GM12801 (cell line): ENCODE measurements around the gene CLSTN3.

ENCODE experiments used
- CTCF ChIP-seq: IDR thresholded peaks from one replicate; pipeline ENCODE4 v1.5.1; 2011; ENCODE audit warnings: control low read depth; ENCODE audit not compliant: insufficient read length; ENCODE audit errors: extremely low read depth

CLSTN3 gene

GRCh38 chr12:7108003-7108795, 22.0 kb upstream of the CLSTN3 start:
- TF ChIP-seq CTCF: no peak

DNA sequence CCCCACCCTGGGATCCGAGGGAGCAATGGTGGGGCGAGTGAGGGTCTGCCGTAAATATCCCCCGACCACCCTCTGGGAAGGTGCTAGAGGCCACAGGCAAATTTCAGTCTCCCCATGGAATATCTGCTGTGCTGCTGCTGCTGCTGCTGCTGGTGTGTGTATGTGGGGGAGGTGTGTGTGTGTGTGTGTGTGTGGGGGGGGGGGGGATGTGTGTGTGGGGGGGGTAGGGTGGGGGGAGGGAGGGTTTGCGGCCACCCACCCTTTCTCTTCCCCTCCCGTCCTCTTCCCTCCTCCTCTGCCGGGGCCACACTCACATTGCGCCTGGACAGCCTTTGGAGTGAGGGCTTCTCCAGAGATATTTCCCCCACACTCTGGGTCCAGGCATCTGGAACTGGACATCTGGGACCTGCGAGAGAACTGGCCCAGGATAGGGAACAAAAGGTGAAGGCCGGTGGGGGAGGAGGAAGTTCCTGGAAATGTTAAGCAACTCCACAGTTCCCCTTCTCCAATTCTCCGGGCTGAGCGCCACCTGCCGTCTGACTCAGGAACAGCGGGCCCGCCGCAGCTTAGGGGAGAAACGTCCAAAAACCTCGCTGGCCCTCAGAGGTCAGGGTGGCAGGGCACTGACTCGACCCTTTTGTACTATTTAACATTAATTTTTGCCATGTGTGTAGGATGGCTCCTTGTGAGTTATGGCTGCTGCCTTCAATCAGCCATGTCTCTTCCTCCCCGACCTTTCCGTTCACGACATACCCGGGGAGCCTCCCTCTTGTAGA, 21.2 kb upstream of the CLSTN3 start, which contains the start of gene C1RL:
Gene C1RL (minus strand): TSS at position 419 of the 776 bp plus-strand sequence. CDS start 34 bp downstream, at position 385.
- peak; percentile 48 for TF ChIP-seq CTCF

DNA sequence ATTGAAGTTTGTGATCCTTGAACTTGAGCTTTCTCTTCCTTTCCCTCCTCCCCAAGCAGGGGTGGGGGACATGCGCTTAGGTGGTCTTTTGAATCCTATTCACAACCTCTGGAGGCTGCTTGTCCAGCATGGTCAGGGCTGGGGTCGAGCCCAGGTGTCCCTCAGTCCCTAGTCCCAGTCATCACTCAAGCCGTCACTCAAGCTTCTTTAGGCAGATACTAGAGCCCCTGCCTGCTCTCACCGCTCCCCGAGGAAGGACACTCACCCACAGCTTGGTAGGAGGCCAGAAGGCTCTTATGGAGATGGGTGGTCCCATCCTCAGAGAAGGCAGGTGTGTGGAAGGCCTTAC, 20.6 kb upstream of the CLSTN3 start:
- no peak for TF ChIP-seq CTCF

- no peak for TF ChIP-seq CTCF
Observed at GRCh38 chr12:7110661-7111060, 19.5 kb upstream of the CLSTN3 start.

- no peak for TF ChIP-seq CTCF
Observed at GRCh38 chr12:7112041-7112440, 18.1 kb upstream of the CLSTN3 start.

GRCh38 chr12:7113389-7113871, 16.7 kb upstream of the CLSTN3 start:
- TF ChIP-seq CTCF: no peak

GRCh38 chr12:7114008-7114407, 16.2 kb upstream of the CLSTN3 start:
- no peak for TF ChIP-seq CTCF
